SHP77 (cell line): ENCODE measurements around the gene RALGPS1.

Source experiments
- DNase-seq, 2 experiments: peaks; one replicate each; lab custom pipeline; 2025; lab: John Stamatoyannopoulos, UW

Gene RALGPS1

GRCh38 chr9:126956917-126957686 lies 42.5 kb downstream of the RALGPS1 start:
- no peak for DNase-seq

GRCh38 chr9:126957687-126958053 lies 43.1 kb downstream of the RALGPS1 start:
- no peak for DNase-seq

DNA sequence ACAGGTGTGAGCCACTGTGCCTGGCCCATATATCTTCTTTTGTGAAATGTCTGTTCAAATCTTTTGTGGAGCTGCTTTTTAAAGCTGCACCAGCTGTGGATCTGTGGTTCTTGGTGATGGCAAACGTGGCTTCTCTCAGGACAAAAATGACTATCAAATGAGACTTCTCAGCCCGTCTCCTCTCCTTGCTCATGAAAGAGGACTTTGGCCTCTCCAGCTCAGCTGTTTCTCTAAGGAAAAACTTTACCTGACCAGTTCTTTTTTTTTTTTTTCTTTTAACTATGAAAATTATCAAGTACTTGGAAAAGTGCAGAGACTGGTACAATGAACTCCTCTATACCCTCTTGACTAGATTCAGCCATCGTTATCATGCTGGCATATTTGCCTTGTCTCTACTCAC lies 44.8 kb downstream of the RALGPS1 start:
- DNase-seq: no peak

- DNase-seq: no peak
Measured at GRCh38 chr9:126959917-126960316, 45.3 kb downstream of the RALGPS1 start.

DNA sequence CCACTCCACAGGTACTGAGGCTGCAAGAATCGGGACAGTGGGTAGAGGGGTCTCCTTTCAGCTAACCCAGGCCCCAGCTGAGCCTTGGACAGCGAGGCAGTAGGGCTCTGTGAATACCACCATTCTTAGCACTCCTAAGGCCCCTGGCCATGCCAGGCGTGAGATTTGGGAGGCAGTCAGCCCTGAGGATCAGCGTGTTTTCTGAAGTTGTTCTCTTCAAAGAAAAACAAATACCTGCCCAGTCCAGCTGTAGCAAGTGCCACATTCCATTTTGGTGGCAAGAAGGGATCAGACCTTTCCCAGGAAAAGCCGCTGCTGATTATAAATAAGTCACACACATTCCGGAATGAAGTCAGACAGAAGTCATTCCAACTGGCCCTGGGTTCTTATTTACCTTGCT lies 47.8 kb downstream of the RALGPS1 start:
- DNase-seq: no peak

- no peak for DNase-seq
Measured at GRCh38 chr9:126965077-126965476, 50.5 kb downstream of the RALGPS1 start.

GRCh38 chr9:126965541-126966428 lies 51.2 kb downstream of the RALGPS1 start:
- DNase-seq: peak; percentile 18 to 55

DNA sequence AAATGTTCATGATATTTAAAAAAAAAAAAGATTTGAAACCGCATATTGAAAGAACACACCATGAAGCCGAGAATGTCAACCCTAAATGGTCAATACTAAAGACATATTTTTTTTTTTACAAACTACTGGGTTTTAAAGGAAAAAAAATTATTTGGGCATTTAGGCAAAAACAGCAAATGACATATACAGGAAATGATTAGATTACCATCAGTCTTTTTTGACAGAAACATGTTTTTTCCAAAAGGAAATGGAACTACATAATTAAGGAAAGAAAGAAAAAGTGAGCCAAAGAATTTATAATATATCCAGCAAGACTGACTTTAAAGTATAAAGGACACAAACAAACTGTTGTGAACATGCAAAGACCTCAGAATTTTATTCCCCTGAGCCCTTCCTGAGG lies 56.7 kb downstream of the RALGPS1 start:
- DNase-seq: no peak

- DNase-seq: no peak
Measured at GRCh38 chr9:126973651-126974529, 59.3 kb downstream of the RALGPS1 start.

- DNase-seq: no peak
Measured at GRCh38 chr9:126974594-126974993, 60.0 kb downstream of the RALGPS1 start.

DNA sequence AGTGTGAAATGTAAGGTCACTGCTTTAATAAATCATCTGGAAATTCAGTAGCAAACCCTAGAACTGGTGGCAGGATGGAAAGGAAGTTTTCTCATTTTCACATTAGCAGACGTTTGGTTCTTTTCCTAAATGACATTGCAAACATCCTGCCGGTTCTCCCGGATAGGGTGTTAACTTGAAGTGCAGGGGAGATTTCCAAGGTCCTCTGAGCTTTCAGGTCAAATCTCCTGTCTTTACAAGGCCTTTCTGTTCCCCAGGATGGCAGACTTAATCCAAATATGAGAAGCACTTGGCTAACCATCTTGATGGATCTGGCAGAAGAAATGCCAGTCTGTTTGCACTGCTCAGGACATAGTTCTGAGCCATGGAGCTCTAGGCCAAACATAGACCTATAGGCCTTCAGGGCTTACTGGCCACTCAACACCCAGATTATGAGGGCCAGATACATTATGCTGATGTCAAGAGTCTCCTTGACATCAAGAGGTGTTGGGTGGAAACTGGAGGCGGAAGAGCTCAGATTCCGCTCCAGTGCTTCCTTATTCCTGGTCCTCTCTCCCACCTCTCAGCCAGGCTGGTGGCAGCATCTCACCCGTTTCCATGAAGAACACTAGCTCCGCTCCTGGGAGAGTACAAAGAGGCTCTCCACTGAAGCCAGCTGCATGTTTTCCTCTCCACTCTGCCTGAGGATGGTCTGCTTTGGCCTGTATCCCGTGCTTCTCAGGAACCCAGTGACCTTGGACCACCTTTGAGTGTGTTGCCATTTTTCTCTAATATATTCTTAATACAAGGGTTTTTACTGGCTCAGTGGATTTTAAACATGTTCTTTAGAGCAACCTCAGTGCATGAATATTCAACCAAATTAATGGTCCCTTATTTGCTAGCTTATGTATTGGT lies 61.0 kb downstream of the RALGPS1 start:
- DNase-seq: no peak

GRCh38 chr9:126979461-126979860 lies 64.9 kb downstream of the RALGPS1 start:
- no peak for DNase-seq

DNA sequence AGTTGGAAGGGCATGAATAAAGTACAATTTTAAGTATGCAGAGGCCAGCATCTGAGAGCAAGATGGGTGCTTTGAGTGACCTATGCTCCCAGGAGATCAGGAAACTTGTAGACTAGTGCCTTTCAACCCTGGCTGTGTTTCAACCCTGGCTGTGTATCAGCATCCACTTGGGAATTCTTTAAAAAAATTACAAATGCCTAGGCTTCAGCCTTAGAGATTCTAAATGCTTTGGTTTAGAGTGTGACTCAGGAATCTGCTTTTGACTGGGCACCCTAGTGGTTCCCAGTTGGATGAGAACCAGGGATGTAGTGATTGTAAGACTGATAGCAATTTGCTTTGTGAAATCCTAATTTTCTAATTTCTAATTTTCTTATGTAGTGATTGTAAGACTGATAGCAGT lies 65.6 kb downstream of the RALGPS1 start:
- DNase-seq: no peak

DNA sequence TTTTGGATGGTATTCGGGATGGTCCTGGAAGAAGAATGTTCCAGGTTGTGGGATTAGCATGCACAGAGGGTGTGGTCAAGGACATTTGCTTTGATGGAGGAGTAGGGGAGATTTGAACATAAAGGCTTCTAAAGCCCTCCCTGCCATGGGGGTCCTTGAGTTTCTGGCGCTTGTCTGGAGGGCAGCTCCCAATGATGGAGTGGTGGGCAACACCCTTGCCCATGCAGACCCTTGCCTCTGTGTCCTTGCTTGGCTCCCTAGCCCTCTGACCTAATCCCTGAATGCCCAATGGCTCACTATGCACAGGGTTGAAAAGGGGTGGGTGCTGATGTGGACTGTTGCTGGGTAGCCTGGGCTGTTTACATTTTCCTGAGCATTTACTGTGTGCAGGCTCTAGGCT lies 66.6 kb downstream of the RALGPS1 start:
- no peak for DNase-seq

GRCh38 chr9:126982215-126983002 lies 67.8 kb downstream of the RALGPS1 start:
- no peak for DNase-seq

GRCh38 chr9:126983767-126984166 lies 69.2 kb downstream of the RALGPS1 start:
- no peak for DNase-seq

DNA sequence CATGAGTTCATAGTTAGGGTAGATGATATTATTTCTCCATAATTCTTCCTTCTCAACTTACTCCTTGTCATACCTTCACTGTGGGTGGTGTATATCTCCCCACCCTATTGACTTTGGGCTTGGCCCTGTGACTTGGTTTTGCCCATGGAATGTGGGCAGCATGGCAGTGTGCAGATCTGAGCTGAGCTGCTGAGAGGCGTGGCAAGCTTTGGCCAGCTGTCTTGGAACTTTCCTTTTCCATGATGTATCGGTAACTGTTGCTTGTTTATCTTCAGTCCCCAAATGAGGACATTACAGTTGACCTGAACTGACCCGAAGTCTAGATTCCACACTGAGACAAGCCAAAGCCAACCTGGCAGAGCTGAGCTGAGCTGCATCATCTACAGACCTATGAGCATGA lies 70.4 kb downstream of the RALGPS1 start:
- no peak for DNase-seq

GRCh38 chr9:126985870-126986498 lies 71.4 kb downstream of the RALGPS1 start:
- peak; percentile 26 to 38 for DNase-seq

DNA sequence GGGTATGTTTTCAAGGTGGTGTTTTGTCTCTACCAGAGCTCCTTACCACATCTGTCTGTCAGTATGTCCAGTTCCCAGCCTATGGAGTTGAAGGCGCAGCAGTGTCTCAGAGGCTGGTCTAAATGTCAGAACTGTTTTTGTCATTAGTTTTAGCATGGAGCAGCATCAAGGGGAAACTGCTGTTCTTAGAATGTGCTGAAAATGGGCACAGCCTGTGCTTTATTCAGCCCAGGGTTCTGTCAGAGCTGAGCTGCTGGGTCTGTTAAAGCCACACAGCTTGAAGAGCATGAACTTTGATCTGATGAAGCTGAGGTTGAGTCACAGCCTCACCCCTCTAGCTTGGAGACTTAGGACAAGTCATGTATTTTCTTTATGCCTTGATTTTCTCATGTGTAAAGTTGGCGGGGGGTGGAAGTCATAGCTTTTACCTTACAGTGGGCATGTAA lies 71.9 kb downstream of the RALGPS1 start:
- DNase-seq: no peak

DNA sequence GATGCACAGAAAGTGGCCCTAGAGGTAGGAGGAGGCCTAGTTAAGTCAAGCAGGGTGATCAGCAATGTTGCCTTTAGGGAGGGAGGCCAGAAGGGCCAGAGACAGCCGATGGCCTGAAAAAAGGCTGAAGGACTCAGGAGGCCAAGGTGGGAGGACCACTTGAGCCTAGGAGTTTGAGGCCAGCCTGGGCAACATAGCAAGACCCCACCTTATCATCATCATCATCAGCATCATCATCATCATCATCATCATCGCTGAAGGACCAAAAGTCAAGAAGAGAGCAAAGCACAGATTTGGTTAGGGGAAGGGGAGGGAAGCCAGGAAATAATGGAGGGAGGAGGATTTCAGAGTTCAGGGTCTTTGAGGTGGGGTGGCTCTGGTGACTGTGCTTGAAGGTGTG lies 74.3 kb downstream of the RALGPS1 start:
- no peak for DNase-seq
